ENCODE results near the gene PLAU.
A peak's percentile ranks its signal among the peaks of the same experiment; 100 is the strongest.
"Not testable (repeated sequence)": the region's sequence is repeated elsewhere in the genome, so short reads cannot be mapped to it uniquely, and the experiment has no call there.

The PLAU gene

GRCh38 chr10:73898730-73899410 lies 12.1 kb upstream of the PLAU start:
- DNase-seq: no peak

- DNase-seq: no peak
These were observed 11.5 kb upstream of the PLAU start for GRCh38 chr10:73899423-73899822.

GRCh38 chr10:73900064-73900463 lies 10.9 kb upstream of the PLAU start:
- no peak for DNase-seq

- no peak for DNase-seq
These were observed 9.7 kb upstream of the PLAU start for GRCh38 chr10:73901261-73901660.

GRCh38 chr10:73902351-73902750 lies 8.6 kb upstream of the PLAU start:
- DNase-seq: no peak

- no peak for DNase-seq
These were observed 5.5 kb upstream of the PLAU start for GRCh38 chr10:73905256-73906020.

GRCh38 chr10:73906524-73907447 lies 4.1 kb upstream of the PLAU start:
- no peak for DNase-seq

GRCh38 chr10:73907841-73908517 lies 3.0 kb upstream of the PLAU start:
- no peak for DNase-seq

- peak; percentile 9 for DNase-seq
These were observed 1.9 kb upstream of the PLAU start for GRCh38 chr10:73908853-73909539.

GRCh38 chr10:73909540-73910115 lies 1.3 kb upstream of the PLAU start:
- DNase-seq: no peak

- no peak for DNase-seq
These were observed 550 bp upstream of the PLAU start for GRCh38 chr10:73910401-73910763.

GRCh38 chr10:73911553-73912004 lies 647 bp downstream of the PLAU start:
- no peak for DNase-seq

- no peak for DNase-seq
These were observed 3.1 kb downstream of the PLAU start for GRCh38 chr10:73914036-73914435.

- no peak for DNase-seq
These were observed 4.4 kb downstream of the PLAU start for GRCh38 chr10:73915206-73915851.

- no peak for DNase-seq
These were observed 6.0 kb downstream of the PLAU start for GRCh38 chr10:73916761-73917470.

GRCh38 chr10:73917566-73918305 lies 6.8 kb downstream of the PLAU start:
- no peak for DNase-seq

- DNase-seq: not testable (repeated sequence)
These were observed 8.5 kb downstream of the PLAU start for GRCh38 chr10:73919481-73919880.

- no peak for DNase-seq
These were observed 9.2 kb downstream of the PLAU start for GRCh38 chr10:73920089-73920488.

- DNase-seq: no peak
These were observed 11.3 kb downstream of the PLAU start for GRCh38 chr10:73922007-73922863.
